Neural cell (in vitro differentiated cells): ENCODE results near the gene ABCA4.

Source experiments
- CTCF ChIP-seq: fragments of 450-650 bp; IDR thresholded peaks from 2 replicates; pipeline ENCODE4 v1.5.1; 2014; ENCODE audit warnings: antibody characterized with exemption, mild to moderate bottlenecking, moderate library complexity; ENCODE audit not compliant: poor library complexity, severe bottlenecking
- EP300 ChIP-seq: fragments of 450-650 bp; conservative IDR thresholded peaks from 2 replicates; pipeline ENCODE4 v1.6.1; 2014; ENCODE audit warnings: antibody characterized with exemption, mild to moderate bottlenecking, moderate library complexity; ENCODE audit not compliant: poor library complexity, severe bottlenecking
- EZH2 ChIP-seq: fragments of 200-600, 300-800 bp; shearing (Covaris generic), sonication (generic); IDR thresholded peaks from 2 replicates; pipeline ENCODE4 v1.6.1; 2014; ENCODE audit warnings: antibody characterized with exemption, low read length, borderline replicate concordance, mild to moderate bottlenecking; ENCODE audit not compliant: insufficient read depth, poor library complexity, severe bottlenecking
- REST ChIP-seq: IDR thresholded peaks from 2 replicates; pipeline ENCODE4 v1.6.1; 2012; ENCODE audit warnings: borderline replicate concordance
- SMC3 ChIP-seq: fragments of 450-650 bp; conservative IDR thresholded peaks from 2 replicates; pipeline ENCODE4 v1.6.1; 2014; ENCODE audit warnings: antibody characterized with exemption, mild to moderate bottlenecking, moderate library complexity; ENCODE audit not compliant: poor library complexity
- TAF1 ChIP-seq: IDR thresholded peaks from 2 replicates; pipeline ENCODE4 v1.6.1; 2012; ENCODE audit warnings: low read depth

GRCh38 chr1:93977598-93977945 is 143.4 kb downstream of the ABCA4 start:
- no peak for TF ChIP-seq EZH2
- no peak for TF ChIP-seq CTCF
- no peak for TF ChIP-seq EP300
- TF ChIP-seq SMC3, result no peak
- TF ChIP-seq REST, result no peak
- TF ChIP-seq TAF1, result no peak
